ENCODE measurements around the gene OR8B4. TPM values are rescaled to one million over a fixed set of nuclear protein-coding genes. Genes with fewer than 3 reads are reported as not detected.
A peak's percentile ranks its signal among the peaks of the same experiment; 100 is the strongest.
"Not testable (repeated sequence)": the region's sequence is repeated elsewhere in the genome, so short reads cannot be mapped to it uniquely, and the experiment has no call there.

Gene OR8B4
- total and polyA plus RNA-seq, 12 donors = not detected

DNA sequence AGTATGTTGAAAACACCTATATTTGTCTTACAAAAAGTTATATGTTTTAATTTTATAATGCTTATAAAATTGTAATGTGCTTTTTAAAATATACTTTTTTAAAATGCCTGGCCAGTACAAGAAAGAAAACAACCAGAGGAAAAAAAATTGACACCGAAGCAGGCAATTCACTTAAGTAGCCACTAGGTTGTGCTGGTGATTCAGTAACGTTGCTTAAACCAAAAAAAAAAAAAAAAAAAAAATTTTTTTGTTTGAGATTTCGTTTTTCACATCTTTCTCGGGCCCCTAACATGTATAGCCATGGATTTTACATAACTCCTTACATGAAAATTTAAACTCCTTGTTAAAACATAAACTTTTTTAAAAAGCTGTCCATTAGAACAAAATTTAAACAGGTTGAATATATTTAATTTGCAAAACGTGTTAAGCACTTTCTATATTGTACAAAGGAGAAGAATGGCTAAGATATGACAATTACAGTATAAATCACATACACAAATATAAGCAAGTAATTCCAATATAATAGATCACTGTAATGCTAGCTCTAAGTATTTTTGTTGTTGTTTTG is 9.2 kb downstream of the OR8B4 start:
- TF ChIP-seq, protein P1, sequence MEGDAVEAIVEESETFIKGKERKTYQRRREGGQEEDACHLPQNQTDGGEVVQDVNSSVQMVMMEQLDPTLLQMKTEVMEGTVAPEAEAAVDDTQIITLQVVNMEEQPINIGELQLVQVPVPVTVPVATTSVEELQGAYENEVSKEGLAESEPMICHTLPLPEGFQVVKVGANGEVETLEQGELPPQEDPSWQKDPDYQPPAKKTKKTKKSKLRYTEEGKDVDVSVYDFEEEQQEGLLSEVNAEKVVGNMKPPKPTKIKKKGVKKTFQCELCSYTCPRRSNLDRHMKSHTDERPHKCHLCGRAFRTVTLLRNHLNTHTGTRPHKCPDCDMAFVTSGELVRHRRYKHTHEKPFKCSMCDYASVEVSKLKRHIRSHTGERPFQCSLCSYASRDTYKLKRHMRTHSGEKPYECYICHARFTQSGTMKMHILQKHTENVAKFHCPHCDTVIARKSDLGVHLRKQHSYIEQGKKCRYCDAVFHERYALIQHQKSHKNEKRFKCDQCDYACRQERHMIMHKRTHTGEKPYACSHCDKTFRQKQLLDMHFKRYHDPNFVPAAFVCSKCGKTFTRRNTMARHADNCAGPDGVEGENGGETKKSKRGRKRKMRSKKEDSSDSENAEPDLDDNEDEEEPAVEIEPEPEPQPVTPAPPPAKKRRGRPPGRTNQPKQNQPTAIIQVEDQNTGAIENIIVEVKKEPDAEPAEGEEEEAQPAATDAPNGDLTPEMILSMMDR (IDR thresholded peaks at IDR 0.05) = peak; percentile 25 to 79 (median 51)
- TF ChIP-seq POLR2A (IDR thresholded peaks at IDR 0.05) = no peak
- Histone ChIP-seq H3K4me1 (replicated peaks in 1 of 2) (no peaks in the 10 kb centered on the region), H3K36me3 (replicated peaks in 1 of 2) (no peaks in the 10 kb centered on the region), H3K4me3 (no peak overlapping the region), H3K27ac (no peak overlapping the region), H3K9me3 (replicated peaks in 1 of 3) (no peaks in the 10 kb centered on the region), H3K27me3 (no peaks in the 10 kb centered on the region)
- 17 to 18% (median 17%) methylated on average over 5 of the region's 5 CpGs for WGBS, 4 donors
- peak in 2 of 7 donors; percentile 1 to 21 for DNase-seq
- intact Hi-C loops (cut with DNase I) = loop anchor here in 1 of 2 donors (10.0 kb wide), 1 partner anchor 169 kb away; no protein-coding TSS in a partner anchor

GRCh38 chr11:124409906-124410305 is 14.8 kb downstream of the OR8B4 start:
- no peak overlapping the region for H3K4me3 ChIP-seq
- no peak for TF ChIP-seq POLR2A (IDR thresholded peaks at IDR 0.05)
- TF ChIP-seq, protein P1 (IDR thresholded peaks at IDR 0.05) = no peak
- no peaks in the 10 kb centered on the region for H3K4me1 ChIP-seq (replicated peaks in 1 of 2)
- no peaks in the 10 kb centered on the region for H3K36me3 ChIP-seq (replicated peaks in 1 of 2)
- 76 to 80% (median 78%) methylated on average over 7 of the region's 7 CpGs for WGBS, 4 donors
- intact Hi-C loops (cut with DNase I) = loop anchor here in 1 of 2 donors (10.0 kb wide), 1 partner anchor 175 kb away; no protein-coding TSS in a partner anchor
- peaks cover 9% of the 10 kb centered on the region for H3K27me3 ChIP-seq
- no peaks in the 10 kb centered on the region for H3K9me3 ChIP-seq (replicated peaks in 1 of 3)
- no peak for DNase-seq
- H3K27ac ChIP-seq = no peak overlapping the region

DNA sequence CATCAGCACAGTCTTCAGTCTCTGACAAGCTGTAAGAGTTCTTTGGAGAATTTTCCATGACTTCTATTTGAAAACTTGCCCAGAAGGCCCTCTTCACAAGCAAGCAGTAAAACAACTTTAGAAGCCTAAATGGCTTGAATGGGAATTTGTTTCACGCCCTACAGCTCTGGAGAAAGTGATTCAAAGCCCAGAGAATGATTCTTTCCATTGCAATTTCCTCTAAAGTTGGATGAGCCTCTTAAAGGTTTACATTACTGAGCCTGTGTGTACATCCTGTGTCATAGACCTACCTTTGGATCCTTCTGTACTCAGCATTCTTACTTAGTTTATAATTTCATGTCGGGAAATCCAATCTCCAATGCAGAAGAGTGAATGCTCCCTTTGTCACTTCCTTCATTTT is 19.1 kb downstream of the OR8B4 start:
- no peak for TF ChIP-seq POLR2A (IDR thresholded peaks at IDR 0.05)
- TF ChIP-seq, protein P1 (IDR thresholded peaks at IDR 0.05) = no peak
- WGBS, 4 donors = 48 to 67% (median 62%) methylated on average over 2 of the region's 2 CpGs
- no peak for DNase-seq

DNA sequence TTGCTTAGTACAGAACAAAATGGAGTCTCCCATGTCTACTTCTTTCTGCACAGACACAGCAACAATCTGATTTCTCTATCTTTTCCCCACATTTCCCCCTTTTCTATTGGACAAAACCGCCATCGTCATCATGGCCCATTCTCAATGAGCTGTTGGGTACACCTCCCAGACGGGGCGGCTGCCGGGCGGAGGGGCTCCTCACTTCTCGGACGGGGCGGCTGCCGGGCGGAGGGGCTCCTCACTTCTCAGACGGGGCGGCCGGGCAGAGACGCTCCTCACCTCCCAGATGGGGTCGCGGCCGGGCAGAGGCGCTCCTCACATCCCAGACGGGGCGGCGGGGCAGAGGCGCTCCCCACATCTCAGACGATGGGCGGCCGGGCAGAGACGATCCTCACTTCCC is 21.5 kb downstream of the OR8B4 start:
- H3K4me1 ChIP-seq (replicated peaks in 1 of 2); DNase-seq; intact Hi-C loops (cut with DNase I); H3K9me3 ChIP-seq (replicated peaks in 1 of 3); H3K27ac ChIP-seq; H3K27me3 ChIP-seq; H3K4me3 ChIP-seq; H3K36me3 ChIP-seq (replicated peaks in 1 of 2): not testable (repeated sequence)
- WGBS, 4 donors = 88 to 93% (median 90%) methylated on average over 6 to 19 of the region's 27 CpGs

More for the DNA sequence above, 19.1 kb downstream of the OR8B4 start:
- Histone ChIP-seq H3K4me3 (no peak overlapping the region), H3K9me3 (replicated peaks in 1 of 3) (no peaks in the 10 kb centered on the region), H3K27ac (no peak overlapping the region), H3K4me1 (replicated peaks in 1 of 2) (no peaks in the 10 kb centered on the region), H3K36me3 (replicated peaks in 1 of 2) (no peaks in the 10 kb centered on the region), H3K27me3 (peaks cover 9% of the 10 kb centered on the region)
- intact Hi-C loops (cut with DNase I) = no loop called here

GRCh38 chr11:124402326-124402922 is 22.2 kb downstream of the OR8B4 start:
- intact Hi-C loops (cut with DNase I) = no loop called here
- Histone ChIP-seq H3K4me1 (replicated peaks in 1 of 2) (no peaks in the 10 kb centered on the region), H3K27me3 (no peaks in the 10 kb centered on the region), H3K36me3 (replicated peaks in 1 of 2) (no peaks in the 10 kb centered on the region), H3K9me3 (replicated peaks in 1 of 3) (no peaks in the 10 kb centered on the region), H3K4me3 (no peak overlapping the region), H3K27ac (no peak overlapping the region)
- WGBS, 4 donors = 34 to 48% (median 45%) methylated on average over 8 of the region's 8 CpGs
- TF ChIP-seq, protein P1 (IDR thresholded peaks at IDR 0.05) = peak; percentile 43 to 67 (median 58)
- no peak for TF ChIP-seq POLR2A (IDR thresholded peaks at IDR 0.05)
- DNase-seq = peak; percentile 44 to 86 (median 76)

Data from adrenal gland (tissue), 12 donors.